Metanephros (tissue), 1 donor: ENCODE measurements around the gene POLR2J3. TPM values are rescaled to one million over a fixed set of nuclear protein-coding genes. Genes with fewer than 3 reads are reported as not detected.

Experiments
- total RNA-seq: library from RNA; depleted of rRNA; stranded (reverse); fragments of >200 nt; gene quantifications from one replicate; pipeline ENCODE4 v1.2.3, GENCODE V29; 2014

POLR2J3 gene
- 48.5 TPM for total RNA-seq

DNA sequence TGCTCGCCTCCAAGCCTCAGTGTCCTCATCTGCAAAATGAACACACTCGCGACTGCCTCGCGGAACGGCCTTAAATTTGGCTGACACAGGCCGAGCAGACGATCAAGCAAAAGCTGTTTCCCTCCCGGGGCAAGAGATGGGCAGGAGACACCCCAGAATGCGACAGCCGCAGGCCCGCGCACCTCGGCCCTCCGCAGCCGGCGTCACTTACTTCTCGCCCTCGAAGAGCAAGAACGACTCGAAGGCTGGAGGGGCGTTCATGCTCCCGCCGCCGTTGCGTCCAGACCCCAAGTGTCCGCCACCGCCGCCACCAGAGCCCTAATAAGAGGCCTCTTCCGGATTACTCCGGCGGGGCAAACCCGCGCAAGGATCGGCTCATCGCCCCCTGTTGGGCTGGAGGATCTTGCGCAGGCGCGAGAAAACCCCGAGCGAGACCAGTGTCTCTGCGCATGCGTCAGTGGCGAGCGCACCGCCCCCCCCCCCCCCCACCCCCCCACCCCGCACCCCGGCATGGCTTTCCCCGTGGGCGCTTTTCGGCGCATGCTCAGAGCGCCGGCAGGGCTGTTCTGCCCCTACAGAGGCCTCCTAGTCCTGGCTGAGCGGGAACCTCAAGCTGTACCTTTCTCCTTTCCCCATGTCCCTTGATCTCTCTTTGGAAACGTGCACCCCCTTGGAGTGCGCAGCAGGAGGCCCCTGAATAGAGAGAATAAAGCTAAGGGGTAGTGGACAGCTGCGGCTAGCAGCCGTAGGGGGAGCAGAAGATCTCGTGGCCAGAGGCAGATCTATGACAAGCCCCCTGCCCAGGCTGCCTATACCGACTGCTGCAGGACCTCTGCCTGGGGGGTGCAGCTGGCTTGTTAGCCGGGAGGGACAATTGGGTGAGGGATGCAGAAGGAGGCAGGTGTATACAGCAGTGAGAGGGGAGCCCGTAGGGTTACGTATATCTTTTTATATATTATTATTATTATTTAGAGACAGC is at the start of gene POLR2J3:
POLR2J3 (minus strand) TSS at position 323 of the 979 bp plus-strand sequence; CDS start at position 261, 62 bp downstream.

DNA sequence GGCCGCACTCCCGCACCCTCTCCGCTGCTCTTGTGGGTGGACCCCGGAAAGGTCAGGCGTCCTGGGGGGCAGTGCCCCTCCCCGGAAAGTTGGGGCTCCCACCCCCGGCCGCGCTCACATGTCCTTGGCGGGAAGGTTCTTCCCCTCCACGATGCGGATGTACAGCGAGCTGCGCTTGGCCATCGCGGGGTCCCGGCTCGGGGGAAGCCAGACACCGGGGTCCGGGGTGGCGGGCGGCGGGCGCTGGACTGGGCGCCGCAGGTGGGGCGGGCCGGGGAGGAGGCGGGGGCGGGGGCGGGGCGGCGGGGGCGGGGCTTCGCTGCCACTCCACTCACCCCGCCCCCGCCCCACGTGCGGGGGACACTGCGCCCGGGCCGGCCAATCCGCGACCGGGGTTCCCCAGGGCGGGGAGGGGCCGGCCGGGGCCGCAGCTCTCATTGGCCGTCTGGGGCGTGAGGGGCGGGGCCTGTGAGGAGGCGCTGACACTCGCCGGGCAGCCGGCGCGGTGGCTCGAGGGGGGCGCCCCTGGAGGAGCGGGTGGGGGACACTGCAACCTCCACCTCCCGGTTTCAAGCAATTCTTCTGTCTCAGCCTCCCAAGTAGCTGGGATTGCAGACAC is 44.2 kb upstream of the POLR2J3 start, which contains the start of gene RASA4:
RASA4 (minus strand) TSS at position 250 of the 619 bp plus-strand sequence; CDS start at position 183, 67 bp downstream.

DNA sequence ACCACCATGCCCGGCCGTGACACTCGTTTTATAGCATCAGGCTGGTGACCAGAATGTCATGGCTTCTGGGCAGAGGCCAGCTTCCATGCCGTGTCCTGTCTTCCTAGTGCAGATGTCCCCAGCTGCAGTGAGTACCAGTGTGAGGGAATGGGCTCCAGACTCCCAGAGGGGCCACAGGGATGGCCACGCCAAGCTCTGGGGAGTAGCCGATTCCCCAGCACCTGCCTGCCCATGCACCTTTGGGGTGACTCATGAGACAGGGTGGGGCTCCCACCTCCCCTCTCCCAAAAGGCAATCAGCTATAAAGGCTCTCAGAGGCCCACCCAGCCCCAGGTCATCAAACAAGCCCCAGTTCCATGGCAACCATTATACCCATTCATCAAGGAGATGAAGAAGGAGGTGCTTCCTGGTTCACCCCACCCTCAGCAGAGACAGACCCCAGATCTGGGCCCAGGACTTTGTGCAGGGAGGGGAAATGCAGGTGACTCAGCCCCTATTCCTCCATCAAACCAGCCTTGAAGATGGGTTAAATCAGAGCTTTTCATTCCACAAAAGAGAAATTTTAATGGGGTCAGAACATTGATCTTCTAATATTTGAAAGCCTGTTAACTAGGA is 21.5 kb downstream of the POLR2J3 start, which contains the start of gene SPDYE2:
SPDYE2 (plus strand) TSS at position 419 of the 615 bp plus-strand sequence. CDS start 2,030 bp downstream, outside the sequence.

DNA sequence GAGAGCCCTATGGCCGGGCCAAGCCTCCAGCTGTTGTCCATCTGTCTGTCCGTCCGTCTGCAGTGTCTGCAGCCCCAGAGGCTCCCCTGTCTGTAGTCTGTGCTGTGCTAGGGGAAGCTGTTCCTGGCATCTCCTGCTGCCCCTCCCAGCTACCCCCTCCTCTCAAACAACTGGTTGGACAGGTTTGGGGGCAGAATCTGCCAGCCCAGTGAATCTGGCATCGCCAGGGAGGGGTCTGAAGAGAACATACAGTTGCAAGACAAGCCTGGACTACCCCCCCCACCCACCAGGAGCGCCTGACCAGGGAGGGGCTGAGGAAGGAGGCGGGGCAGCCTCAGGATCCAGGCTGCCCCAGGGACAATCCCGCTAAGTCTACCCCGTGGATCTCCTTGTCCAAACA is 28.8 kb downstream of the POLR2J3 start, which contains the start of gene UPK3BL2:
UPK3BL2 (minus strand) TSS at position 101 of the 400 bp plus-strand sequence; CDS start at position 41, 60 bp downstream.

DNA sequence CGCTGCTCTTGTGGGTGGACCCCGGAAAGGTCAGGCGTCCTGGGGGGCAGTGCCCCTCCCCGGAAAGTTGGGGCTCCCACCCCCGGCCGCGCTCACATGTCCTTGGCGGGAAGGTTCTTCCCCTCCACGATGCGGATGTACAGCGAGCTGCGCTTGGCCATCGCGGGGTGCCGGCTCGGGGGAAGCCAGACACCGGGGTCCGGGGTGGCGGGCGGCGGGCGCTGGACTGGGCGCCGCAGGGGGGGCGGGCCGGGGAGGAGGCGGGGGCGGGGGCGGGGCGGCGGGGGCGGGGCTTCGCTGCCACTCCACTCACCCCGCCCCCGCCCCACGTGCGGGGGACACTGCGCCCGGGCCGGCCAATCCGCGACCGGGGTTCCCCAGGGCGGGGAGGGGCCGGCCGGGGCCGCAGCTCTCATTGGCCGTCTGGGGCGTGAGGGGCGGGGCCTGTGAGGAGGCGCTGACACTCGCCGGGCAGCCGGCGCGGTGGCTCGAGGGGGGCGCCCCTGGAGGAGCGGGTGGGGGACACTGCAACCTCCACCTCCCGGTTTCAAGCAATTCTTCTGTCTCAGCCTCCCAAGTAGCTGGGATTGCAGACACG is 54.7 kb downstream of the POLR2J3 start, which contains the start of gene RASA4B:
RASA4B (minus strand) TSS at position 228 of the 598 bp plus-strand sequence; CDS start at position 161, 67 bp downstream.

Other genes starting within 250 kb of the POLR2J3 start
- not detected for gene SPDYE6, start 216.1 kb downstream of the POLR2J3 start, total RNA-seq
- gene PRKRIP1, start 176.2 kb downstream of the POLR2J3 start, total RNA-seq, result 41.7 TPM
- 29.8 TPM for gene ORAI2, start 139.0 kb downstream of the POLR2J3 start, total RNA-seq
- 19.9 TPM for gene ALKBH4, start 107.7 kb downstream of the POLR2J3 start, total RNA-seq
- gene LRWD1, start 107.6 kb downstream of the POLR2J3 start, total RNA-seq, result 21.9 TPM
- 22.0 TPM for gene POLR2J, start 93.7 kb downstream of the POLR2J3 start, total RNA-seq
- 18.7 TPM for gene RASA4B, start 54.8 kb downstream of the POLR2J3 start, total RNA-seq
- 17.8 TPM for gene UPK3BL2, start 28.9 kb downstream of the POLR2J3 start, total RNA-seq
- gene SPDYE2, start 21.4 kb downstream of the POLR2J3 start, total RNA-seq, result not detected
- 55.5 TPM for gene RASA4, start 44.2 kb upstream of the POLR2J3 start, total RNA-seq
- gene UPK3BL1, start 70.2 kb upstream of the POLR2J3 start, total RNA-seq, result 41.7 TPM
- gene SPDYE2B, start 77.7 kb upstream of the POLR2J3 start, total RNA-seq, result not detected
- 4.4 TPM for gene POLR2J2, start 99.1 kb upstream of the POLR2J3 start, total RNA-seq
- 19.5 TPM for gene FAM185A, start 176.4 kb upstream of the POLR2J3 start, total RNA-seq